Measurements from ENCODE around the gene ZFHX3. TPM values are rescaled to one million over a fixed set of nuclear protein-coding genes. Genes with fewer than 3 reads are reported as not detected.

The ZFHX3 gene
- total RNA-seq, 1 experiment from 2014 or later = 13.6 TPM

DNA sequence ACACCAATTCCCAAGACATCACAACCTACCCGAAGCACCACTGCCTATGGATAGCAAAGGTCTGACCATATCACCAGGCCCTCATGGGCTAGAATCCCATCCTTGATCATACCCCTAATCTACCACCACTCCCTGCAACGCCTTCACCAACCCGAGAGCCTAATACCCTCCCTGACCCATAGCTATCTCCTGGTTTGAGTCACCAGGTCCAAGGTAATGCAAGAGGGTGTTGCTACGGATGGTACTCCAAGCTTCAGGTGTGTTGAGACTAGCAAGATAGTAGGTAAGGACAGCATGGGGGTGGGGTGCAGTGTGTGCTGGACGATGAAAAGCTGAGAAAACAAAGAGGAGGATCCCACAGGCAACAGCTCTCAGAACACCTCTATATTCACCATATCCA lies 258.0 kb downstream of the ZFHX3 start:
- H3K4me3 Mint-ChIP-seq (ENCODE audit: low read depth, unreplicated experiment) = no peak overlapping the region
- no peaks in the 10 kb centered on the region for H3K27me3 Mint-ChIP-seq (ENCODE audit: unreplicated experiment)
- H3K27ac Mint-ChIP-seq (ENCODE audit: unreplicated experiment) = no peak overlapping the region
- H3K4me1 Mint-ChIP-seq (ENCODE audit: low read depth, unreplicated experiment) = no peaks in the 10 kb centered on the region
- DNase-seq = no peak
- TF ChIP-seq, protein P1, sequence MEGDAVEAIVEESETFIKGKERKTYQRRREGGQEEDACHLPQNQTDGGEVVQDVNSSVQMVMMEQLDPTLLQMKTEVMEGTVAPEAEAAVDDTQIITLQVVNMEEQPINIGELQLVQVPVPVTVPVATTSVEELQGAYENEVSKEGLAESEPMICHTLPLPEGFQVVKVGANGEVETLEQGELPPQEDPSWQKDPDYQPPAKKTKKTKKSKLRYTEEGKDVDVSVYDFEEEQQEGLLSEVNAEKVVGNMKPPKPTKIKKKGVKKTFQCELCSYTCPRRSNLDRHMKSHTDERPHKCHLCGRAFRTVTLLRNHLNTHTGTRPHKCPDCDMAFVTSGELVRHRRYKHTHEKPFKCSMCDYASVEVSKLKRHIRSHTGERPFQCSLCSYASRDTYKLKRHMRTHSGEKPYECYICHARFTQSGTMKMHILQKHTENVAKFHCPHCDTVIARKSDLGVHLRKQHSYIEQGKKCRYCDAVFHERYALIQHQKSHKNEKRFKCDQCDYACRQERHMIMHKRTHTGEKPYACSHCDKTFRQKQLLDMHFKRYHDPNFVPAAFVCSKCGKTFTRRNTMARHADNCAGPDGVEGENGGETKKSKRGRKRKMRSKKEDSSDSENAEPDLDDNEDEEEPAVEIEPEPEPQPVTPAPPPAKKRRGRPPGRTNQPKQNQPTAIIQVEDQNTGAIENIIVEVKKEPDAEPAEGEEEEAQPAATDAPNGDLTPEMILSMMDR (IDR thresholded peaks at IDR 0.05; ENCODE audit: unreplicated experiment) = no peak
- BruUV-seq (replicated peaks) = no TSS peak
- H3K36me3 Mint-ChIP-seq (ENCODE audit: insufficient read depth, unreplicated experiment) = peaks cover 8% of the 10 kb centered on the region
- CTCF ChIA-PET = no interaction called here
- no peaks in the 10 kb centered on the region for H3K9me3 Mint-ChIP-seq (ENCODE audit: low read depth, unreplicated experiment)
- intact Hi-C loops (cut with micrococcal nuclease; ENCODE audit: unreplicated experiment) = loop anchor here (10.0 kb wide), 1 partner anchor 285 kb away; no protein-coding TSS in a partner anchor

DNA sequence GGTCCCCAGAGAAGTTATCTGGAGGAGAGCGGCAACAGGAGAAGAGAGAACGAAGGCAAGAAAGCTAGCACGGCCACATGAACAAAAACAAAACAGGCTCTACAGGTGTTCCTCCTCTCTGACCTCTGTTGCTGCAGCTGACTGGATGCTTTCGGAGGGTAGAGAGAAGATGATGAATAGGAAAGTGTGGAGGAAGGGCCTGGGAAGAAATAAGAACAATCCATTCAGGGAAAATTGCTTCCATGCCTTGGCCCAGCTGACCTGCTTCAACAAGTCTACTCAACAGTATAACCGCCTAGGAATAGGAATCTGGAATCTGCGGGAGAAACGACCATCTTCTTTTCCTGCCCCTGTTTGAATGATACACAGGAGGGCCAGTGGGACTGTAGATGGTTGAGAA lies 258.5 kb downstream of the ZFHX3 start:
- Mint-ChIP-seq H3K4me1 (ENCODE audit: low read depth, unreplicated experiment) (no peaks in the 10 kb centered on the region), H3K27ac (ENCODE audit: unreplicated experiment) (no peak overlapping the region), H3K4me3 (ENCODE audit: low read depth, unreplicated experiment) (no peak overlapping the region), H3K9me3 (ENCODE audit: low read depth, unreplicated experiment) (no peaks in the 10 kb centered on the region), H3K36me3 (ENCODE audit: insufficient read depth, unreplicated experiment) (peaks cover 3% of the 10 kb centered on the region), H3K27me3 (ENCODE audit: unreplicated experiment) (no peaks in the 10 kb centered on the region)
- intact Hi-C loops (cut with micrococcal nuclease; ENCODE audit: unreplicated experiment) = loop anchor here (10.0 kb wide), 1 partner anchor 285 kb away; no protein-coding TSS in a partner anchor
- TF ChIP-seq, protein P1 (IDR thresholded peaks at IDR 0.05; ENCODE audit: unreplicated experiment) = no peak
- DNase-seq = no peak
- CTCF ChIA-PET = no interaction called here
- no TSS peak for BruUV-seq (replicated peaks)

DNA sequence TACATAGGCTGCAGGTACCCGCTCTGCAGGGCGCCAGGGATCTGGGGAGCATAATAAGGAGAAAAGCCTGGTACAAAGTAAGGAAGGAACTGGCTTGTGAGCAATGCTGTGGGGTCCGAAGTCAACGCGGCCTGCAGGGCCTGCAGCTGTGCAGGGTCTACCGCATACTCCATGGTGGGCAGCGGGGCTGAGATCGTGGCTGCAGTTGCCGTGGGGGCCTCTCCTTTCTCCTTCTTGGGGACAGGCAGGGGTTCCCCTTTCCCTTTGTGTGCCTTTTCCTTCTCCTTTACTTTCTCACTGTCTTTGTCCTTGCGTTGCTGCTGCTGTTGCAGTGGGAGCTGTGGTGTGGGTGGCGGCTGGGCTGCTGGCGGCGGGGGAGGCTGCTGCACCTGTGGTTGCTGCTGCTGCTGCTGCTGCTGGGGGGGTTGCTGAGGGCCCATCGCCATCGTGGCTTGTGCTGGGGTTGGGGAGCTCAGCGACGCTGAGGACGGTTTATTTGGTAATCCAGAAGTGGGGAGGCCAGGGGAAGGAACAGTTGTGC lies 259.6 kb downstream of the ZFHX3 start:
- H3K4me3 Mint-ChIP-seq (ENCODE audit: low read depth, unreplicated experiment) = no peak overlapping the region
- no peaks in the 10 kb centered on the region for H3K27me3 Mint-ChIP-seq (ENCODE audit: unreplicated experiment)
- H3K36me3 Mint-ChIP-seq (ENCODE audit: insufficient read depth, unreplicated experiment) = peaks cover 3% of the 10 kb centered on the region
- TF ChIP-seq, protein P1 (IDR thresholded peaks at IDR 0.05; ENCODE audit: unreplicated experiment) = no peak
- BruUV-seq (replicated peaks) = no TSS peak
- no peak for DNase-seq
- H3K9me3 Mint-ChIP-seq (ENCODE audit: low read depth, unreplicated experiment) = no peaks in the 10 kb centered on the region
- H3K27ac Mint-ChIP-seq (ENCODE audit: unreplicated experiment) = peak overlapping the region; percentile 37
- H3K4me1 Mint-ChIP-seq (ENCODE audit: low read depth, unreplicated experiment) = peaks cover 10% of the 10 kb centered on the region
- intact Hi-C loops (cut with micrococcal nuclease; ENCODE audit: unreplicated experiment) = loop anchor here (10.0 kb wide), 1 partner anchor 284 kb away; no protein-coding TSS in a partner anchor
- CTCF ChIA-PET = interaction anchor here (0.6 kb wide), 1 partner anchor 10 kb away, joined by 3 read pairs; no protein-coding TSS in a partner anchor

DNA sequence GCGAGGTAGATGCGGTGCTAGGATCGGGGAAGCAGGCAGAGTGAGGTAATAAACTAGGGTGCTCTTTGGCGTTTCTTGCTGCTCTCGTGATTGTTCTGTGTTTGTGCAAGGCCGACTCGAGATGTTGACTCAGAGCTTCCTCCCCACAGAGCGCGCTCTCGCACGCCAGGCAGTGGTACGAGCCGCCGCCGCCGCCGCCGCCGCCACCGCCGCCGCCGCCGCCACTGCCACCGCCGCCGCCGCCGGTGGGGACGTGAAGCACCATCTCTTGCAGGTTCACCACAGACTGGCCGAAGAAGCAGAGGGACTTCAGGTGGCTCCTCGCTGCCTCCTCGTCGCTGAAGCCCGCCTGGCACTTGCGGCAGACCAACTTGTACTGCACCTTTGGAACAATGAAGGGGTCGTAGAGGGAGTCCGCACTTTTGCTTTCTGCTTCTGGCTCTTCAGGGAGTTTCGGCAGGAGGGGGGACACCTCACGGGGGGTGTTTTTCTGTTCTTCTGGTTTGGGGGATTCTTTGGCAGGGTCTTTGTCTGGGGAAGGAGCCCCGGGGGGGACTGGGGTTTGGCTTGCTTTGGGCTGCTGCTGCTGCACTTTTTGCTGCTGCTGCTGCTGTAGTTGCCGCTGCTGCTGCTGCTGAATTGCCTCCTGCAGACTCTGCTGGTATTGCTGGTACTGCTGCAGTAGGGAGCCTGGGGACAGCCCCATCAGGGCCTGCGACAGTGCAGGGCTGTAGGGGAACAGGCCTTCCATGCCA lies 260.2 kb downstream of the ZFHX3 start:
- Mint-ChIP-seq H3K27me3 (ENCODE audit: unreplicated experiment) (no peaks in the 10 kb centered on the region), H3K27ac (ENCODE audit: unreplicated experiment) (peak overlapping the region; percentile 37), H3K36me3 (ENCODE audit: insufficient read depth, unreplicated experiment) (peaks cover 3% of the 10 kb centered on the region), H3K9me3 (ENCODE audit: low read depth, unreplicated experiment) (no peaks in the 10 kb centered on the region), H3K4me1 (ENCODE audit: low read depth, unreplicated experiment) (peaks cover 12% of the 10 kb centered on the region), H3K4me3 (ENCODE audit: low read depth, unreplicated experiment) (peak overlapping the region; percentile 38)
- CTCF ChIA-PET = interaction anchor here (0.7 kb wide), 1 partner anchor 151 kb away, joined by 4 read pairs; no protein-coding TSS in a partner anchor
- intact Hi-C loops (cut with micrococcal nuclease; ENCODE audit: unreplicated experiment) = loop anchor here (10.0 kb wide), 1 partner anchor 283 kb away; no protein-coding TSS in a partner anchor
- no TSS peak for BruUV-seq (replicated peaks)
- TF ChIP-seq, protein P1 (IDR thresholded peaks at IDR 0.05; ENCODE audit: unreplicated experiment) = no peak
- peak; percentile 37 for DNase-seq
